ENCODE measurements around the gene VWC2L. TPM values are rescaled to one million over a fixed set of nuclear protein-coding genes. Genes with fewer than 3 reads are reported as not detected.

The VWC2L gene
- total and polyA plus RNA-seq, 10 of the 15 experiments (the other 5 are each of a cell fraction or from before 2014, with no cell fraction given), result not detected

GRCh38 chr2:214536625-214537024 is 125.8 kb downstream of the VWC2L start (continued):
- TF ChIP-seq SUZ12 (IDR thresholded peaks at IDR 0.05; ENCODE audit: unreplicated experiment), result no peak
- TF ChIP-seq IKZF2 (IDR thresholded peaks at IDR 0.05), result no peak
- TF ChIP-seq CTCF (IDR thresholded peaks at IDR 0.05 in 2 of 3, conservative IDR thresholded peaks at IDR 0.05 in 1 of 3; ENCODE audit: control insufficient read depth in 2 of 3, extremely low read depth in 1 of 3, insufficient read depth in 1 of 3, low read depth in 3 of 3, low read length in 3 of 3), result no peak

DNA sequence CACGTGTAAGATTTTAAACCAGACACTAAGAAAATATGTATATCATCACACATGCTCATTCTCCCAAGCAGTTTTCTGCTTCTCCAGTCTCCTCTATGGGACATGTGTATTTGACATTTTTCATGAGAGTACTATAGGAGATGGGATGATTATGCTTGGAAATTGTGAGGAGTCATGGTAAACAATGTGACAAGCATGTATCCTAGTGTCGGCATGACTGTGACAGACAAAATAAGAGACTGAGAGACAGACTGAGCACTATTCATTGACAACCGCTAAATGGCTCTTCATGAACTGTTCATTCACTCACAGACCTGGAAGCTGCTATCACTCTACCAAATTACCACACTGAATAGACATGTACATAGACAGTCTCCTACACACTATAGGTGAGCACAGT is 127.1 kb downstream of the VWC2L start:
- FAIRE-seq (no peak), DNase-seq (ENCODE audit: low read depth, low spot score) (no peak), ATAC-seq (no peak)
- intact Hi-C loops (cut with micrococcal nuclease; ENCODE audit: unreplicated experiment) (no loop called here), in situ Hi-C loops (cut with MboI) (no loop called here)
- 33% methylated on average over 3 of the region's 3 CpGs for WGBS (ENCODE audit: insufficient coverage, insufficient replicate concordance, low lambda C conversion rate, missing lambda C conversion rate)
- no peaks in the 10 kb centered on the region for H3K36me3 ChIP-seq (ENCODE audit: control insufficient read depth in 2 of 2, insufficient read depth in 2 of 2, low read length in 1 of 2)
- H3K4me1 ChIP-seq (ENCODE audit: control insufficient read depth, insufficient read depth, low read length), result no peaks in the 10 kb centered on the region
- H3K79me2 ChIP-seq (ENCODE audit: control insufficient read depth, insufficient read depth, low read length), result no peaks in the 10 kb centered on the region
- no TSS peak for BruUV-seq (replicated peaks)
- ChIA-PET CTCF (no interaction called here), POLR2A (no interaction called here), RAD21 (ENCODE audit: unreplicated experiment) (no interaction called here), SMC1A (ENCODE audit: uncharacterized antibody, unreplicated experiment) (no interaction called here)
- H3K4me2 ChIP-seq (ENCODE audit: control insufficient read depth, insufficient read depth), result no peak overlapping the region
- H3K4me3 ChIP-seq, result no peak overlapping the region
- H3K27me3 ChIP-seq (replicated peaks in 1 of 2; ENCODE audit: control insufficient read depth in 2 of 2, insufficient read depth in 2 of 2, low read length in 1 of 2), result no peaks in the 10 kb centered on the region
- H4K20me1 ChIP-seq (ENCODE audit: control insufficient read depth, insufficient read depth), result no peaks in the 10 kb centered on the region
- H3K9ac ChIP-seq (ENCODE audit: control insufficient read depth, insufficient read depth, low read length), result no peak overlapping the region
- no peak overlapping the region for H2AFZ ChIP-seq (ENCODE audit: control insufficient read depth, low read depth, low read length)
- H3K9me3 ChIP-seq (replicated peaks; ENCODE audit: control insufficient read depth, insufficient read depth, low read length), result no peaks in the 10 kb centered on the region
- TF ChIP-seq EED (IDR thresholded peaks at IDR 0.05; ENCODE audit: low read depth), result no peak
- TF ChIP-seq SMAD1 (IDR thresholded peaks at IDR 0.05; ENCODE audit: low read depth, partially characterized antibody), result no peak
- TF ChIP-seq HDAC6 (IDR thresholded peaks at IDR 0.05; ENCODE audit: unreplicated experiment), result no peak
- no peak for TF ChIP-seq FOXK2 (IDR thresholded peaks at IDR 0.05)
- TF ChIP-seq SUPT20H (IDR thresholded peaks at IDR 0.05; ENCODE audit: borderline replicate concordance, control insufficient read depth, low read depth, low read length), result no peak
- TF ChIP-seq BHLHE40 (IDR thresholded peaks at IDR 0.05; ENCODE audit: borderline replicate concordance in 1 of 2, low read depth in 2 of 2, low read length in 1 of 2), result no peak
- no peak for TF ChIP-seq ZSCAN29 (IDR thresholded peaks at IDR 0.05)
- H3K27ac ChIP-seq (ENCODE audit: control insufficient read depth, insufficient read depth), result no peak overlapping the region
